Measurements from ENCODE around the gene TCAF1. TPM values are rescaled to one million over a fixed set of nuclear protein-coding genes. Genes with fewer than 3 reads are reported as not detected.

TCAF1 gene
- total and polyA plus RNA-seq, 9 donors, result 34.5 to 92.7 (median 63.2) TPM

- intact Hi-C loops (cut with DNase I), result no loop called here
- H3K27ac ChIP-seq, result no peak overlapping the region
- no peak for DNase-seq
- 96 to 97% (median 96%) methylated on average over 3 of the region's 3 CpGs for WGBS, 3 donors
- H3K4me3 ChIP-seq, result no peak overlapping the region
- H3K4me1 ChIP-seq (ENCODE audit: insufficient read depth), result peaks cover 2% of the 10 kb centered on the region
- no peaks in the 10 kb centered on the region for H3K27me3 ChIP-seq
- TF ChIP-seq EP300 (IDR thresholded peaks at IDR 0.05), result no peak
- TF ChIP-seq CTCF (IDR thresholded peaks at IDR 0.05), result no peak
- TF ChIP-seq POLR2A (IDR thresholded peaks at IDR 0.05), result no peak
- H3K9me3 ChIP-seq, result no peaks in the 10 kb centered on the region
- no peaks in the 10 kb centered on the region for H3K36me3 ChIP-seq
Observed at GRCh38 chr7:143913945-143914615, 12.1 kb upstream of the TCAF1 start.

GRCh38 chr7:143910473-143911248 lies 8.7 kb upstream of the TCAF1 start:
- Histone ChIP-seq H3K36me3 (no peaks in the 10 kb centered on the region), H3K27me3 (no peaks in the 10 kb centered on the region), H3K9me3 (no peaks in the 10 kb centered on the region), H3K27ac (peak overlapping the region in 1 of 2 donors; percentile 38), H3K4me1 (ENCODE audit: insufficient read depth) (peaks cover 4% of the 10 kb centered on the region), H3K4me3 (no peak overlapping the region)
- no peak for DNase-seq
- 56 to 65% (median 60%) methylated on average over 3 of the region's 3 CpGs for WGBS, 3 donors
- TF ChIP-seq POLR2A (IDR thresholded peaks at IDR 0.05), result no peak
- no peak for TF ChIP-seq CTCF (IDR thresholded peaks at IDR 0.05)
- TF ChIP-seq EP300 (IDR thresholded peaks at IDR 0.05), result no peak
- intact Hi-C loops (cut with DNase I), result no loop called here

- Histone ChIP-seq H3K4me3 (no peak overlapping the region), H3K36me3 (no peaks in the 10 kb centered on the region), H3K9me3 (no peaks in the 10 kb centered on the region), H3K27me3 (no peaks in the 10 kb centered on the region), H3K27ac (peak overlapping the region in 1 of 2 donors; percentile 38), H3K4me1 (ENCODE audit: insufficient read depth) (peaks cover 10% of the 10 kb centered on the region)
- DNase-seq, result peak in 4 of 5 donors; percentile 38 to 58 (median 39)
- intact Hi-C loops (cut with DNase I), result loop anchor here in 1 of 4 donors (10.0 kb wide), 1 partner anchor 95 kb away; the partner anchor contains the start of gene OR6B1
- WGBS, 3 donors, result 20 to 41% (median 36%) methylated on average over 3 of the region's 3 CpGs
- no peak for TF ChIP-seq POLR2A (IDR thresholded peaks at IDR 0.05)
- TF ChIP-seq CTCF (IDR thresholded peaks at IDR 0.05), result no peak
- no peak for TF ChIP-seq EP300 (IDR thresholded peaks at IDR 0.05)
Observed at GRCh38 chr7:143909863-143910262, 7.9 kb upstream of the TCAF1 start.

GRCh38 chr7:143908120-143908519 lies 6.1 kb upstream of the TCAF1 start:
- no peak overlapping the region for H3K4me3 ChIP-seq
- no peak for DNase-seq
- peak overlapping the region in 1 of 2 donors; percentile 87 for H3K27ac ChIP-seq
- no peaks in the 10 kb centered on the region for H3K27me3 ChIP-seq
- WGBS, 3 donors, result 10 to 15% (median 12%) methylated on average over 5 of the region's 5 CpGs
- peaks cover 12% of the 10 kb centered on the region for H3K4me1 ChIP-seq (ENCODE audit: insufficient read depth)
- H3K36me3 ChIP-seq, result no peaks in the 10 kb centered on the region
- no peaks in the 10 kb centered on the region for H3K9me3 ChIP-seq
- intact Hi-C loops (cut with DNase I), result loop anchor here in 1 of 4 donors (10.0 kb wide), 1 partner anchor 97 kb away; the partner anchor contains the start of gene OR6B1
- TF ChIP-seq CTCF (IDR thresholded peaks at IDR 0.05) (no peak), EP300 (IDR thresholded peaks at IDR 0.05) (no peak), POLR2A (IDR thresholded peaks at IDR 0.05) (no peak)

All from ovary (tissue), 9 donors.